Measurements from ENCODE around the gene RCAN2. TPM values are rescaled to one million over a fixed set of nuclear protein-coding genes. Genes with fewer than 3 reads are reported as not detected.

Gene RCAN2
- total and polyA plus RNA-seq, 2 experiments from 2014 or later = 6.0 to 9.3 TPM

- TF ChIP-seq REST (IDR thresholded peaks at IDR 0.05; ENCODE audit: unreplicated experiment) = no peak
- TF ChIP-seq ZNF331 (CRISPR knock-in tag; IDR thresholded peaks at IDR 0.05; ENCODE audit: low read depth) = no peak
- no peak for TF ChIP-seq STAT1 (IDR thresholded peaks at IDR 0.05; ENCODE audit: unreplicated experiment)
- no peak for TF ChIP-seq POLR2AphosphoS5 (IDR thresholded peaks at IDR 0.05; ENCODE audit: low read depth)
- no peak for TF ChIP-seq CTCF (conservative IDR thresholded peaks at IDR 0.05; ENCODE audit: low read depth in 2 of 2)
- no peak for TF ChIP-seq JUNB (IDR thresholded peaks at IDR 0.05; ENCODE audit: unreplicated experiment)
Observed at GRCh38 chr6:46504242-46504641, 13.0 kb upstream of the RCAN2 start (continued).

- no peaks in the 10 kb centered on the region for H4K20me1 ChIP-seq (replicated peaks; ENCODE audit: insufficient read depth)
- H3K36me3 ChIP-seq (ENCODE audit: insufficient read depth) = no peaks in the 10 kb centered on the region
- DNase-seq (ENCODE audit: low spot score) (no peak), ATAC-seq (no peak)
- no peaks in the 10 kb centered on the region for H3K9me3 Mint-ChIP-seq
- no peak overlapping the region for H2AFZ ChIP-seq
- H3K36me3 Mint-ChIP-seq (ENCODE audit: low read depth) = no peaks in the 10 kb centered on the region
- no peak overlapping the region for H3K4me3 ChIP-seq
- H3K4me3 Mint-ChIP-seq = no peak overlapping the region
- H3F3A ChIP-seq (replicated peaks; ENCODE audit: low read depth) = no peaks in the 10 kb centered on the region
- no peaks in the 10 kb centered on the region for H3K27me3 Mint-ChIP-seq (ENCODE audit: insufficient read depth, low read depth, poor library complexity)
- H3K4me1 ChIP-seq (ENCODE audit: insufficient read depth) = no peaks in the 10 kb centered on the region
- no peaks in the 10 kb centered on the region for H3K79me2 ChIP-seq (replicated peaks; ENCODE audit: insufficient read depth)
- H3K4me2 ChIP-seq = no peak overlapping the region
- H3K9me2 ChIP-seq (ENCODE audit: insufficient read depth) = no peaks in the 10 kb centered on the region
- no peaks in the 10 kb centered on the region for H3K27me3 ChIP-seq (ENCODE audit: insufficient read depth)
- H3K27ac Mint-ChIP-seq = no peak overlapping the region
- no peak overlapping the region for H3K27ac ChIP-seq (ENCODE audit: low read depth)
- peaks cover 2% of the 10 kb centered on the region; the same call in 1 of the 3 replicates for H3K4me1 Mint-ChIP-seq
- TF ChIP-seq REST (IDR thresholded peaks at IDR 0.05; ENCODE audit: unreplicated experiment) (no peak), JUNB (IDR thresholded peaks at IDR 0.05; ENCODE audit: unreplicated experiment) (no peak), CTCF (conservative IDR thresholded peaks at IDR 0.05; ENCODE audit: low read depth in 2 of 2) (no peak), EZH2phosphoT487 (IDR thresholded peaks at IDR 0.05; ENCODE audit: unreplicated experiment) (no peak)
Observed at GRCh38 chr6:46502486-46503119, 11.4 kb upstream of the RCAN2 start.
